ENCODE results near the gene NKX3-2.

- TF ChIP-seq CTCF (IDR thresholded peaks at IDR 0.05) (no peak), POLR2AphosphoS5 (IDR thresholded peaks at IDR 0.05) (no peak), EP300 (IDR thresholded peaks at IDR 0.05) (no peak)
These were observed 23.3 kb downstream of the NKX3-2 start for GRCh38 chr4:13521047-13521446.
